ENCODE results near the gene PPFIBP2. TPM values are rescaled to one million over a fixed set of nuclear protein-coding genes. Genes with fewer than 3 reads are reported as not detected.

The PPFIBP2 gene
- total and polyA plus RNA-seq, 2 donors (not counting 1 experiment from before 2014, with no cell fraction given), result 22.3 to 175 TPM

- Histone ChIP-seq H3K27me3 (replicated peaks in 1 of 4; ENCODE audit: control extremely low read depth in 1 of 4, control insufficient read depth in 3 of 4, insufficient read depth in 4 of 4, low read length in 3 of 4) (no peaks in the 10 kb centered on the region), H4K20me1 (ENCODE audit: control insufficient read depth, insufficient read depth, low read length, poor library complexity, severe bottlenecking) (peaks cover 19% of the 10 kb centered on the region), H3K9me3 (ENCODE audit: control extremely low read depth in 1 of 3, control insufficient read depth in 2 of 3, insufficient read depth in 1 of 3, low read length in 2 of 3) (no peaks in the 10 kb centered on the region), H2AFZ (ENCODE audit: insufficient read depth, low read depth, low read length, poor library complexity, severe bottlenecking) (no peak overlapping the region), H3K4me3 (ENCODE audit: control extremely low read depth in 1 of 5, extremely low read depth in 1 of 5, insufficient read depth in 1 of 5, low read depth in 2 of 5, low read length in 4 of 5) (no peak overlapping the region), H3K4me2 (replicated peaks; ENCODE audit: low read depth, low read length, poor library complexity, severe bottlenecking) (no peak overlapping the region), H3K4me1 (ENCODE audit: control insufficient read depth in 2 of 2, insufficient read depth in 2 of 2, low read length in 2 of 2) (peaks cover 0 to 3% of the 10 kb centered on the region in 2 donors), H3K27ac (ENCODE audit: low read length in 2 of 2) (no peak overlapping the region), H3K36me3 (replicated peaks in 1 of 2; ENCODE audit: control extremely low read depth in 1 of 2, control insufficient read depth in 1 of 2, extremely low read depth in 1 of 2, insufficient read depth in 2 of 2, low read length in 1 of 2) (peaks cover 0 to 12% of the 10 kb centered on the region in 2 experiments), H3K9ac (ENCODE audit: low read length) (no peak overlapping the region), H3K79me2 (ENCODE audit: control insufficient read depth, insufficient read depth, low read length) (peaks cover 48% of the 10 kb centered on the region)
- ChIA-PET POLR2A (no interaction called here), CTCF (no interaction called here)
- H3K9me3 Mint-ChIP-seq (ENCODE audit: insufficient read depth), result no peaks in the 10 kb centered on the region
- intact Hi-C loops (cut with micrococcal nuclease), result no loop called here
- no peak for DNase-seq
- WGBS (ENCODE audit: insufficient coverage), result 91% methylated on average over 5 of the region's 7 CpGs
- no peak overlapping the region for H3K4me3 Mint-ChIP-seq
- TF ChIP-seq EZH2 (IDR thresholded peaks at IDR 0.05; ENCODE audit: borderline replicate concordance, insufficient read depth, low read depth, low read length, poor library complexity, severe bottlenecking), result no peak
- no peak for TF ChIP-seq CTCF (IDR thresholded peaks at IDR 0.05)
- H3K4me1 Mint-ChIP-seq, result peaks cover 14% of the 10 kb centered on the region
- H3K27me3 Mint-ChIP-seq, result no peaks in the 10 kb centered on the region
- no peak overlapping the region for H3K27ac Mint-ChIP-seq
- no peak for ATAC-seq (ENCODE audit: low read depth)
These were observed 41.4 kb downstream of the PPFIBP2 start for GRCh38 chr11:7555052-7555699.

DNA sequence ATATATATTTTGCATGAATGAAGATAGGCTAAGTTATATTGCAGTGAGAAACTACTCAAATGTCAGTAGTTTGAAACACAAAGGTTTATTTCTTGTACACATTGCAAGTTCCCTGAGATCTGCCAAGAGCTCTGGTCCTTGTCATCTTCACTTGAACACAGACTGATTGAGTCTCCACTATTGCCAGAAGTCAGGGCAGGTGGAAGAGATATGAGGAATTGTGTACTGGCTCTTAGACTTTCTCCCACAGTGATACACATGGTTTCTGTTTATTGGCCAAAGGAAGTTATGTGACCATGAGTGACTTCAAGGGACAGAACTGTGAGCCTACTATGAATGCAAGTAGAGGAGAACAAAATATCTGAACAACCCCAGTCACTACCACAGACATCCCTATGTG is 44.2 kb downstream of the PPFIBP2 start:
- Histone ChIP-seq H3K4me1 (ENCODE audit: control insufficient read depth in 2 of 2, insufficient read depth in 2 of 2, low read length in 2 of 2) (peaks cover 0 to 3% of the 10 kb centered on the region in 2 donors), H3K4me3 (ENCODE audit: control extremely low read depth in 1 of 5, extremely low read depth in 1 of 5, insufficient read depth in 1 of 5, low read depth in 2 of 5, low read length in 4 of 5) (no peak overlapping the region), H3K27me3 (replicated peaks in 1 of 4; ENCODE audit: control extremely low read depth in 1 of 4, control insufficient read depth in 3 of 4, insufficient read depth in 4 of 4, low read length in 3 of 4) (no peaks in the 10 kb centered on the region), H3K27ac (ENCODE audit: low read length in 2 of 2) (no peak overlapping the region), H2AFZ (ENCODE audit: insufficient read depth, low read depth, low read length, poor library complexity, severe bottlenecking) (no peak overlapping the region), H3K9ac (ENCODE audit: low read length) (no peak overlapping the region), H3K9me3 (ENCODE audit: control extremely low read depth in 1 of 3, control insufficient read depth in 2 of 3, insufficient read depth in 1 of 3, low read length in 2 of 3) (no peaks in the 10 kb centered on the region), H4K20me1 (ENCODE audit: control insufficient read depth, insufficient read depth, low read length, poor library complexity, severe bottlenecking) (peaks cover 20% of the 10 kb centered on the region), H3K79me2 (ENCODE audit: control insufficient read depth, insufficient read depth, low read length) (peaks cover 48% of the 10 kb centered on the region), H3K36me3 (replicated peaks in 1 of 2; ENCODE audit: control extremely low read depth in 1 of 2, control insufficient read depth in 1 of 2, extremely low read depth in 1 of 2, insufficient read depth in 2 of 2, low read length in 1 of 2) (peaks cover 0 to 8% of the 10 kb centered on the region in 2 experiments), H3K4me2 (replicated peaks; ENCODE audit: low read depth, low read length, poor library complexity, severe bottlenecking) (no peak overlapping the region)
- no peaks in the 10 kb centered on the region for H3K9me3 Mint-ChIP-seq (ENCODE audit: insufficient read depth)
- H3K27me3 Mint-ChIP-seq, result no peaks in the 10 kb centered on the region
- H3K4me3 Mint-ChIP-seq, result no peak overlapping the region
- H3K27ac Mint-ChIP-seq, result no peak overlapping the region
- H3K4me1 Mint-ChIP-seq, result peaks cover 14% of the 10 kb centered on the region
- DNase-seq (no peak), ATAC-seq (ENCODE audit: low read depth) (no peak)
- ChIA-PET CTCF (no interaction called here), POLR2A (interaction anchor here (0.8 kb wide), 1 partner anchor 44 kb away, joined by 4 read pairs; no protein-coding TSS in a partner anchor)
- TF ChIP-seq CTCF (IDR thresholded peaks at IDR 0.05) (no peak), EZH2 (IDR thresholded peaks at IDR 0.05; ENCODE audit: borderline replicate concordance, insufficient read depth, low read depth, low read length, poor library complexity, severe bottlenecking) (no peak)
- intact Hi-C loops (cut with micrococcal nuclease), result no loop called here

Measured in B cell (primary cell).